Measurements from ENCODE around the gene AATK. TPM values are rescaled to one million over a fixed set of nuclear protein-coding genes. Genes with fewer than 3 reads are reported as not detected.

AATK gene
- total and polyA plus RNA-seq, 2 of the 4 experiments (the other 2 are of a cell fraction) = under 0.01 to 0.21 TPM

DNA sequence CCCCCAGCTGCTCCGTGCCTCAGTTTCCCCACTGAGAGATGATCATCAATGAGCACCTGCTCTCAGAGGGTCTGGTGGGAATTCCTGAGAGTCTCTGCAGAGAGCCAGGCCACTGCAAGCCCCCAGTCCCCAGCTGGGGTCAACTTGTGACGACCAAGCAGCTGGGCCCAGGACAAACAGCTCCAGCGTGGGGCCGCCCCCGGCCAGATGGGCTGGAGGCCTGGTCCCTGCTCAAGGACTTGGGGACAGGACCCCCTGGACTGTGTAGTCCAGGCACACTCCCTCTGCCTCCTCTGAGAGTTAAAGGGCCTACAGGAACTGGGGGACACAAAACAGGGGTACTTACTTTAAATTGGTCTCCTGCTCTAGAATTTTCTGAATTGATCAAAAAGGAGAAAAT lies 16.6 kb upstream of the AATK start:
- H3K9me1 ChIP-seq (ENCODE audit: insufficient read depth, low read length) = no peaks in the 10 kb centered on the region
- no peak overlapping the region for H2BK120ac ChIP-seq (ENCODE audit: low read depth, low read length)
- H3K9ac ChIP-seq (ENCODE audit: low read depth, low read length) = no peak overlapping the region
- dilution Hi-C loops (cut with HindIII; ENCODE audit: low sequenced_read_pairs, unreplicated experiment) (no loop called here), intact Hi-C loops (cut with micrococcal nuclease) (no loop called here), in situ Hi-C loops (cut with MboI; ENCODE audit: low sequenced_read_pairs) (no loop called here)
- H3K14ac ChIP-seq (replicated peaks; ENCODE audit: low read depth, low read length) = no peak overlapping the region
- TF ChIP-seq RAD21 (IDR thresholded peaks at IDR 0.05; ENCODE audit: low read length) (no peak), CHD1 (IDR thresholded peaks at IDR 0.05; ENCODE audit: low read depth, low read length) (no peak), CEBPB (IDR thresholded peaks at IDR 0.05; ENCODE audit: low read depth, low read length) (no peak), NFE2L2 (IDR thresholded peaks at IDR 0.05; ENCODE audit: low read depth, low read length) (no peak), CTCF (conservative IDR thresholded peaks at IDR 0.05; ENCODE audit: low read depth, low read length) (no peak), POLR2A (IDR thresholded peaks at IDR 0.05; ENCODE audit: low read depth, low read length) (no peak), MAZ (IDR thresholded peaks at IDR 0.05; ENCODE audit: borderline replicate concordance, low read depth, low read length) (no peak), MAFK (IDR thresholded peaks at IDR 0.05; ENCODE audit: low read depth, low read length) (no peak), SMC3 (IDR thresholded peaks at IDR 0.05; ENCODE audit: low read depth, low read length) (no peak), RCOR1 (IDR thresholded peaks at IDR 0.05; ENCODE audit: insufficient replicate concordance, low read length) (no peak), RFX5 (IDR thresholded peaks at IDR 0.05; ENCODE audit: low read depth, low read length) (no peak), BHLHE40 (IDR thresholded peaks at IDR 0.05; ENCODE audit: low read depth, low read length) (no peak), ELK1 (IDR thresholded peaks at IDR 0.05; ENCODE audit: borderline replicate concordance, low read depth, low read length) (no peak), MXI1 (IDR thresholded peaks at IDR 0.05; ENCODE audit: borderline replicate concordance, low read depth, low read length) (no peak), FOS (IDR thresholded peaks at IDR 0.05; ENCODE audit: low read depth, low read length) (no peak)
- TF ChIP-seq, protein P1, sequence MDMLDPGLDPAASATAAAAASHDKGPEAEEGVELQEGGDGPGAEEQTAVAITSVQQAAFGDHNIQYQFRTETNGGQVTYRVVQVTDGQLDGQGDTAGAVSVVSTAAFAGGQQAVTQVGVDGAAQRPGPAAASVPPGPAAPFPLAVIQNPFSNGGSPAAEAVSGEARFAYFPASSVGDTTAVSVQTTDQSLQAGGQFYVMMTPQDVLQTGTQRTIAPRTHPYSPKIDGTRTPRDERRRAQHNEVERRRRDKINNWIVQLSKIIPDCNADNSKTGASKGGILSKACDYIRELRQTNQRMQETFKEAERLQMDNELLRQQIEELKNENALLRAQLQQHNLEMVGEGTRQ (IDR thresholded peaks at IDR 0.05; ENCODE audit: low read depth, low read length) = no peak
- no peaks in the 10 kb centered on the region for H3K36me3 ChIP-seq (ENCODE audit: control insufficient read depth, insufficient read depth, low read length)
- H3K27me3 ChIP-seq (ENCODE audit: control insufficient read depth, insufficient read depth, low read length) = peaks cover 6% of the 10 kb centered on the region; the same call in 1 of the 2 replicates
- H3K18ac ChIP-seq (ENCODE audit: low read depth, low read length) = no peak overlapping the region
- ChIA-PET POLR2A (ENCODE audit: unreplicated experiment) (no interaction called here), CTCF (no interaction called here)
- no peak overlapping the region for H3K27ac ChIP-seq (ENCODE audit: insufficient read depth, low read length)
- H2AK9ac ChIP-seq (replicated peaks; ENCODE audit: low read depth, low read length, poor library complexity) = no peak overlapping the region
- no peaks in the 10 kb centered on the region for H3K4me1 ChIP-seq (ENCODE audit: control insufficient read depth, insufficient read depth, low read length)
- H3K79me1 ChIP-seq (ENCODE audit: low read depth in 1 of 2, low read length in 2 of 2) = no peaks in the 10 kb centered on the region
- H2BK15ac ChIP-seq (ENCODE audit: low read depth, low read length) = no peak overlapping the region
- H3K4me2 ChIP-seq (ENCODE audit: low read depth, low read length) = no peak overlapping the region
- no peak overlapping the region for H2BK5ac ChIP-seq (ENCODE audit: low read depth, low read length, poor library complexity, severe bottlenecking)
- ATAC-seq (ENCODE audit: low read depth) = no peak
- H3K56ac ChIP-seq (ENCODE audit: extremely low read depth, insufficient read depth, low read length) = no peak overlapping the region
- no peaks in the 10 kb centered on the region for H4K20me1 ChIP-seq (ENCODE audit: insufficient read depth, low read length)
- no peak overlapping the region for H4K91ac ChIP-seq (ENCODE audit: insufficient read depth, low read depth, low read length)
- no peak overlapping the region for H3K23ac ChIP-seq (ENCODE audit: low read depth, low read length)
- no peak overlapping the region for H3K4me3 ChIP-seq (ENCODE audit: insufficient read depth, low read depth, low read length)
- no peak overlapping the region for H2AK5ac ChIP-seq (ENCODE audit: low read depth, low read length)
- H3K4ac ChIP-seq (ENCODE audit: low read depth, low read length) = no peak overlapping the region
- H4K8ac ChIP-seq (ENCODE audit: low read depth in 2 of 2, low read length in 2 of 2) = no peak overlapping the region
- H2AFZ ChIP-seq (replicated peaks; ENCODE audit: low read length, poor library complexity) = no peak overlapping the region
- no peaks in the 10 kb centered on the region for H3K9me3 ChIP-seq (ENCODE audit: control insufficient read depth, insufficient read depth, low read length)
- BruUV-seq (replicated peaks) = no TSS peak
- H2BK20ac ChIP-seq (ENCODE audit: low read depth, low read length) = no peak overlapping the region
- H4K5ac ChIP-seq (ENCODE audit: low read depth, low read length) = no peak overlapping the region
- no peak for DNase-seq
- WGBS, 2 experiments (ENCODE audit: extremely low coverage in 2 of 2, insufficient read length in 1 of 2) = 40% methylated on average over 1 of the region's 5 CpGs; no CpG with 5 or more reads in 1 of the 2 experiments

All from IMR-90 (cell line).